Kidney (tissue), 14 donors: ENCODE results near the gene DENND4C. TPM values are rescaled to one million over a fixed set of nuclear protein-coding genes. Genes with fewer than 3 reads are reported as not detected.

Source experiments
- DNase-seq, 5 donors: peaks; one replicate each; pipeline ENCODE4 v3.0.0-alpha.2; 2013 to 2020
- FAIRE-seq: peaks from 2 replicates; lab custom pipeline; 2012; peaks lifted over from hg19 to GRCh38; lab: Jason Lieb, UNC
- H3K27ac ChIP-seq, 2 donors: one replicate each; pipeline ENCODE4 v1.7.0; 2013; ENCODE audit warnings: low read depth in 2 of 2, low read length in 2 of 2, inconsistent platforms in 1 of 2
- H3K27me3 ChIP-seq: one replicate; pipeline ENCODE4 v1.7.1; 2013; ENCODE audit warnings: low read length, inconsistent platforms; ENCODE audit not compliant: control insufficient read depth, insufficient read depth
- H3K36me3 ChIP-seq, 3 donors: one replicate each; pipeline versions ENCODE4 v1.7.0 to v1.7.1; 2013; ENCODE audit warnings: low read length in 3 of 3, control low read depth in 1 of 3, inconsistent platforms in 1 of 3; ENCODE audit not compliant: insufficient read depth in 3 of 3, control insufficient read depth in 2 of 3
- H3K4me1 ChIP-seq, 3 donors: one replicate each; pipeline versions ENCODE4 v1.7.0 to v1.7.1; 2013; ENCODE audit warnings: low read length in 3 of 3, inconsistent platforms in 1 of 3, low read depth in 1 of 3; ENCODE audit not compliant: control insufficient read depth in 2 of 3, insufficient read depth in 2 of 3
- H3K4me3 ChIP-seq, 3 donors: one replicate each; pipeline versions ENCODE4 v1.7.0 to v1.8.1; 2013; ENCODE audit warnings: low read length in 3 of 3, control low read depth in 1 of 3, inconsistent platforms in 1 of 3
- H3K9ac ChIP-seq, 3 donors: one replicate each; pipeline versions ENCODE4 v1.7.0 to v1.7.1; 2013; ENCODE audit warnings: low read length in 3 of 3, control low read depth in 1 of 3, inconsistent platforms in 1 of 3
- H3K9me3 ChIP-seq, 3 donors: one replicate each; pipeline versions ENCODE4 v1.7.0 to v1.7.1; 2013; ENCODE audit warnings: low read length in 3 of 3, control low read depth in 1 of 3, inconsistent platforms in 1 of 3; ENCODE audit not compliant: control insufficient read depth in 2 of 3, insufficient read depth in 1 of 3
- intact Hi-C: fragments of 100-400 bp; cut with DNase I; formaldehyde crosslinking; loops from one replicate; pipeline ENCODE4 v1.11.1; 2022
- polyA plus RNA-seq: library from polyadenylated mRNA; stranded (reverse); fragments of 350-450 nt; fragmentation: Illumina TruSeq; extraction: RNeasy Lipid Tissue Mini Kit (QIAGEN cat#74804); gene quantifications from one replicate; pipeline ENCODE4 v1.2.3, GENCODE V29; 2014; ENCODE audit warnings: low read depth, low replicate concordance; ENCODE audit not compliant: insufficient read depth
- total RNA-seq: library from RNA; stranded (reverse); fragmentation: NEBNext Ultra II Directional; extraction: Animal tissue kit (Norgen Biotek cat#: 25700); gene quantifications from one replicate; pipeline ENCODE4 v1.2.1, GENCODE V29; 2021
- TF ChIP-seq, protein P1 (sequence below): IDR thresholded peaks from 3 replicates; pipeline ENCODE4 v1.5.1; 2012; ENCODE audit warnings: mild to moderate bottlenecking, moderate library complexity, borderline replicate concordance; ENCODE audit not compliant: insufficient read depth; ENCODE audit errors: extremely low read depth
- donor health status: control.
- donor health status: control.
- donor health status: control.
- donor health status: control.
- donor health status: control.
- donor health status: DM: yes; HTN: yes; CAD: no.
- donor health status: Normal renal cell carcinoma (clear cell type).

Gene DENND4C
- total and polyA plus RNA-seq, 2 donors from 2014 or later, result 6.2 to 59.5 TPM

DNA sequence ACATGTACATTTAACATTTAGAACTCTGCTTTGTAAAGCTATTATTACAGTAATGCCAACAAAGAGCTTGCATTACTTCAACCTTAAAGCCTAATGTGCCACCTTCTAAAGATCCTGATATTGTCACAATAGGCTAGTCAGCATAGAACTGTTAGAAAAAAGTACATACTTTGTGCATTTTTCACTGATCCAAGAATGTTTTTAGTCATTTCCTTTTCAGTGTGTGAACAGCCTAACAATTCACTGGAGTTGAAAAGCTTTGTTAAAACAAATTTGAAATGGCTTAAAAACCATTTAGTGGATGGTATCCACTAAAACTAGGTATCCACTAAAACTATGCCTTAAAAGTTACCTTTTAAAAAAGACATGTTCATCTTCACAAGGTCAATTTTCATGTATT lies 145.0 kb downstream of the DENND4C start:
- Histone ChIP-seq H3K9me3 (no peaks in the 10 kb centered on the region), H3K27me3 (no peaks in the 10 kb centered on the region), H3K4me3 (no peak overlapping the region), H3K9ac (no peak overlapping the region), H3K27ac (no peak overlapping the region), H3K36me3 (peaks cover 18 to 54% (median 18%) of the 10 kb centered on the region in 3 donors), H3K4me1 (peaks cover 4 to 26% (median 18%) of the 10 kb centered on the region in 3 donors)
- DNase-seq, result no peak
- FAIRE-seq, result no peak
- TF ChIP-seq, protein P1, sequence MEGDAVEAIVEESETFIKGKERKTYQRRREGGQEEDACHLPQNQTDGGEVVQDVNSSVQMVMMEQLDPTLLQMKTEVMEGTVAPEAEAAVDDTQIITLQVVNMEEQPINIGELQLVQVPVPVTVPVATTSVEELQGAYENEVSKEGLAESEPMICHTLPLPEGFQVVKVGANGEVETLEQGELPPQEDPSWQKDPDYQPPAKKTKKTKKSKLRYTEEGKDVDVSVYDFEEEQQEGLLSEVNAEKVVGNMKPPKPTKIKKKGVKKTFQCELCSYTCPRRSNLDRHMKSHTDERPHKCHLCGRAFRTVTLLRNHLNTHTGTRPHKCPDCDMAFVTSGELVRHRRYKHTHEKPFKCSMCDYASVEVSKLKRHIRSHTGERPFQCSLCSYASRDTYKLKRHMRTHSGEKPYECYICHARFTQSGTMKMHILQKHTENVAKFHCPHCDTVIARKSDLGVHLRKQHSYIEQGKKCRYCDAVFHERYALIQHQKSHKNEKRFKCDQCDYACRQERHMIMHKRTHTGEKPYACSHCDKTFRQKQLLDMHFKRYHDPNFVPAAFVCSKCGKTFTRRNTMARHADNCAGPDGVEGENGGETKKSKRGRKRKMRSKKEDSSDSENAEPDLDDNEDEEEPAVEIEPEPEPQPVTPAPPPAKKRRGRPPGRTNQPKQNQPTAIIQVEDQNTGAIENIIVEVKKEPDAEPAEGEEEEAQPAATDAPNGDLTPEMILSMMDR, result no peak
- intact Hi-C loops, result no loop called here

DNA sequence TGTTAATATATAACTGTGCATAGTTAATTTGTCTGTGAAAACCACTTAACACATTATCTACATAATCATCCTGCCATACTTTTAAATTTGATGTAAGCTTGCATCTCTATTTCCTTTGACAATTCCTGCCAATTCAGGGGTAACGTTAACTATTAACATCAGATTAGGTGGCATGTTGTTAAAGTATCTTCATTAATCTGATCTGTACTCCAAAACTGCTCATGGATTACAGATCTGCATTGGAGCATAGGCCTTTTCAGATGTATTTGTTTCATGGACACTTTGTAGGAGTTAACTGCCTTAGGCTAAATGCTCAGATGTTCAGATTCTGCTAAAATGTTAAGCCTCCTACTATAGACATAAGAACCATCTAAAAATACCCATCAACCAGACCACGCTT lies 146.4 kb downstream of the DENND4C start:
- TF ChIP-seq, protein P1, result no peak
- Histone ChIP-seq H3K36me3 (peaks cover 17 to 54% (median 17%) of the 10 kb centered on the region in 3 donors), H3K4me3 (no peak overlapping the region), H3K9me3 (no peaks in the 10 kb centered on the region), H3K27ac (no peak overlapping the region), H3K4me1 (peaks cover 4 to 30% (median 18%) of the 10 kb centered on the region in 3 donors), H3K9ac (peak overlapping the region in 1 of 3 donors; percentile 7), H3K27me3 (no peaks in the 10 kb centered on the region)
- FAIRE-seq (no peak), DNase-seq (no peak)
- intact Hi-C loops, result no loop called here

DNA sequence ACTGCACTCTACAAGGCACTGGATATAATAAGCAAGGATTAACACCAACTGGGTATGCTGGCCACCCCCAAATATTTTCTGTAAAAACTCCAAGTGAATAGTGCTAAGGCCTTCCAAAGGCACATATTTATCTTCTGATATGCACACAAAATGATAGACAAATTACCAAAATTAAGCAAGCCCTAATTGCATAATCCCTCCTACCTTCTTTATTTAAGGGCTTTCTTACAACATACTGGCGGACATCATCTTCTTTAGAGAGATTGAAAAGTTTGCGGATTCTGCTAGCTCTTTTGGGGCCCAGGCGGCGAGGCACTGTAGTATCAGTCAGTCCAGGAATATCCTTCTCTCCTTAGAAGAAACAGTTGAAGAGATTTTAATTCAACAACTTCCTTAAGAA lies 147.7 kb downstream of the DENND4C start:
- Histone ChIP-seq H3K4me1 (peaks cover 4 to 30% (median 18%) of the 10 kb centered on the region in 3 donors), H3K27ac (no peak overlapping the region), H3K4me3 (peak overlapping the region in 1 of 3 donors; percentile 100), H3K27me3 (no peaks in the 10 kb centered on the region), H3K9me3 (no peaks in the 10 kb centered on the region), H3K9ac (peak overlapping the region in 1 of 3 donors; percentile 97), H3K36me3 (peaks cover 17 to 51% (median 17%) of the 10 kb centered on the region in 3 donors)
- no peak for FAIRE-seq
- intact Hi-C loops, result no loop called here
- no peak for DNase-seq
- TF ChIP-seq, protein P1, result no peak

DNA sequence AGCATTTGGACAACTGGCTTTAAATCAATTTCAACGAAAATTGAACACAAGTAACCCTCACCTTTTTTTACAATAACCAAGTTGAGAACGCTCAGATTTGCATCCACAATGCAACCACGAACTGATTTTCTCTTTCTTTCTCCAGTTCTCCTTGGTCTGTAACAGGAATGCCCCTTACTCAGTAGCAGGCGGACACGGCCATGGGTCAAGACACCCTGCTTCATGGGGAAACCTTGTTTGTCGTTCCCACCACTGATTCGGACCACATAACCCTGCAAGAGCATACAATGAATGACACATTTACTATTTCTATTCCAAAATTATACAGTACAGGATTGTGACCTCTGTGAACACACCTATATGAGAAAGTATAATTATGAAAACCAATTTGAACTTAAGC lies 148.2 kb downstream of the DENND4C start:
- DNase-seq (no peak), FAIRE-seq (no peak)
- H3K4me1 ChIP-seq, result peaks cover 4 to 30% (median 18%) of the 10 kb centered on the region in 3 donors
- no peaks in the 10 kb centered on the region for H3K9me3 ChIP-seq
- TF ChIP-seq, protein P1, result no peak
- H3K36me3 ChIP-seq, result peaks cover 15 to 46% (median 17%) of the 10 kb centered on the region in 3 donors
- peak overlapping the region; percentile 93 to 98 (median 97) for H3K9ac ChIP-seq
- H3K4me3 ChIP-seq, result peak overlapping the region; percentile 96 to 100 (median 99)
- intact Hi-C loops, result no loop called here
- H3K27ac ChIP-seq, result no peak overlapping the region
- H3K27me3 ChIP-seq, result no peaks in the 10 kb centered on the region
